HEK293 (cell line): Measurements from ENCODE around the gene SEC22C.

Source experiments
- CTCF ChIA-PET: fragments of 350-600 bp; formaldehyde crosslinking; extraction: SDS; loops from one replicate; lab custom pipeline; 2021; ENCODE audit warnings: antibody characterized with exemption; lab: Yijun Ruan, JAX
- POLR2A ChIA-PET: fragments of 300-600 bp; formaldehyde crosslinking; extraction: SDS; loops from one replicate; lab custom pipeline; 2020; ENCODE audit warnings: antibody characterized with exemption, inconsistent platforms; lab: Yijun Ruan, JAX
- H3K27ac ChIP-seq: fragments of 200-500 bp; sonication (Bioruptor generic); 2 replicates; pipeline ENCODE4 v1.5.1; 2014; ENCODE audit warnings: low read depth, low read length, control low read depth, inconsistent platforms; ENCODE audit errors: extremely low read depth
- H3K36me3 ChIP-seq, 2 experiments: fragments of 200-500 bp in 1 of 2; sonication (Bioruptor generic) in 1 of 2; 1 replicate in 1 of 2; 2 replicates in 1 of 2; pipeline ENCODE4 v1.5.1; 2014 to 2017; ENCODE audit warnings: inconsistent platforms in 2 of 2, low read length in 2 of 2; ENCODE audit not compliant: control insufficient read depth in 2 of 2, insufficient read depth in 1 of 2
- H3K4me1 ChIP-seq: fragments of 200-500 bp; sonication (Bioruptor generic); 2 replicates; pipeline ENCODE4 v1.5.1; 2014; ENCODE audit warnings: mild to moderate bottlenecking, low read length, inconsistent platforms; ENCODE audit not compliant: control insufficient read depth, insufficient read depth
- H3K4me3 ChIP-seq: 2 replicates; pipeline ENCODE4 v1.5.1; 2011; ENCODE audit warnings: low read depth, mild to moderate bottlenecking, control low read depth, low read length, moderate library complexity
- H3K9me3 ChIP-seq: fragments of 200-500 bp; sonication (Bioruptor generic); 2 replicates; pipeline ENCODE4 v1.5.1; 2014; ENCODE audit warnings: low read depth, low read length, inconsistent platforms; ENCODE audit not compliant: control insufficient read depth, insufficient read depth
- EGR2 ChIP-seq: fragments of 450-650 bp; formaldehyde crosslinking; IDR thresholded peaks from 2 replicates; pipeline ENCODE4 v1.5.1; 2016; ENCODE audit warnings: low read depth, missing biosample characterization, missing genetic modification characterization
- GLIS1 ChIP-seq: fragments of 450-650 bp; formaldehyde crosslinking; IDR thresholded peaks from 2 replicates; pipeline ENCODE4 v1.5.1; 2016; ENCODE audit warnings: missing biosample characterization, missing genetic modification characterization
- HIC1 ChIP-seq: fragments of 450-650 bp; formaldehyde crosslinking; IDR thresholded peaks from 2 replicates; pipeline ENCODE4 v1.5.1; 2016; ENCODE audit warnings: missing biosample characterization, missing genetic modification characterization
- KLF7 ChIP-seq: fragments of 450-650 bp; formaldehyde crosslinking; IDR thresholded peaks from 2 replicates; pipeline ENCODE4 v1.5.1; 2016; ENCODE audit warnings: missing biosample characterization, missing genetic modification characterization, borderline replicate concordance
- KLF9 ChIP-seq: fragments of 450-650 bp; formaldehyde crosslinking; IDR thresholded peaks from 2 replicates; pipeline ENCODE4 v1.5.1; 2016; ENCODE audit warnings: missing biosample characterization, missing genetic modification characterization, low read depth
- MEIS1 ChIP-seq: sonication (generic); formaldehyde crosslinking; IDR thresholded peaks from 2 replicates; pipeline ENCODE4 v1.8.1; 2022; ENCODE audit warnings: missing genetic modification reagents, mild to moderate bottlenecking, borderline replicate concordance
- SCRT2 ChIP-seq: fragments of 450-650 bp; formaldehyde crosslinking; IDR thresholded peaks from 2 replicates; pipeline ENCODE4 v1.5.1; 2016; ENCODE audit warnings: missing biosample characterization, missing genetic modification characterization
- SP7 ChIP-seq: fragments of 450-650 bp; formaldehyde crosslinking; IDR thresholded peaks from 2 replicates; pipeline ENCODE4 v1.5.1; 2016; ENCODE audit warnings: missing biosample characterization, missing genetic modification characterization
- ZBTB10 ChIP-seq: fragments of 450-650 bp; formaldehyde crosslinking; IDR thresholded peaks from 2 replicates; pipeline ENCODE4 v1.5.1; 2016; ENCODE audit warnings: missing biosample characterization, missing genetic modification characterization
- ZBTB20 ChIP-seq: fragments of 450-650 bp; formaldehyde crosslinking; IDR thresholded peaks from 2 replicates; pipeline ENCODE4 v1.5.1; 2016; ENCODE audit warnings: missing biosample characterization, missing genetic modification characterization
- ZBTB8A ChIP-seq: fragments of 450-650 bp; formaldehyde crosslinking; IDR thresholded peaks from 2 replicates; pipeline ENCODE4 v1.5.1; 2016; ENCODE audit warnings: missing biosample characterization, missing genetic modification characterization
- ZFHX2 ChIP-seq: fragments of 450-650 bp; formaldehyde crosslinking; conservative IDR thresholded peaks from 2 replicates; pipeline ENCODE4 v1.5.1; 2016; ENCODE audit warnings: missing biosample characterization, missing genetic modification characterization
- ZIC2 ChIP-seq: fragments of 450-650 bp; formaldehyde crosslinking; IDR thresholded peaks from 2 replicates; pipeline ENCODE4 v1.5.1; 2016; ENCODE audit warnings: missing biosample characterization, missing genetic modification characterization
- ZNF138 ChIP-seq: fragments of 450-650 bp; formaldehyde crosslinking; IDR thresholded peaks from 2 replicates; pipeline ENCODE4 v1.5.1; 2016; ENCODE audit warnings: missing biosample characterization, missing genetic modification characterization, borderline replicate concordance
- ZNF155 ChIP-seq: fragments of 450-650 bp; formaldehyde crosslinking; IDR thresholded peaks from 2 replicates; pipeline ENCODE4 v1.5.1; 2016; ENCODE audit warnings: missing biosample characterization, missing genetic modification characterization
- ZNF169 ChIP-seq: fragments of 450-650 bp; formaldehyde crosslinking; IDR thresholded peaks from 2 replicates; pipeline ENCODE4 v1.5.1; 2016; ENCODE audit warnings: missing biosample characterization, missing genetic modification characterization
- ZNF2 ChIP-seq: fragments of 450-650 bp; formaldehyde crosslinking; IDR thresholded peaks from 2 replicates; pipeline ENCODE4 v1.5.1; 2016; ENCODE audit warnings: missing biosample characterization, missing genetic modification characterization
- ZNF416 ChIP-seq: fragments of 450-650 bp; formaldehyde crosslinking; IDR thresholded peaks from 2 replicates; pipeline ENCODE4 v1.5.1; 2016; ENCODE audit warnings: missing biosample characterization, missing genetic modification characterization
- ZNF514 ChIP-seq: fragments of 450-650 bp; formaldehyde crosslinking; IDR thresholded peaks from 2 replicates; pipeline ENCODE4 v1.5.1; 2016; ENCODE audit warnings: missing biosample characterization, missing genetic modification characterization
- ZNF629 ChIP-seq: fragments of 450-650 bp; formaldehyde crosslinking; IDR thresholded peaks from 2 replicates; pipeline ENCODE4 v1.5.1; 2017; ENCODE audit warnings: missing biosample characterization, missing genetic modification characterization
- ZNF777 ChIP-seq: fragments of 450-650 bp; formaldehyde crosslinking; IDR thresholded peaks from 2 replicates; pipeline ENCODE4 v1.5.1; 2017; ENCODE audit warnings: missing biosample characterization, missing genetic modification characterization, borderline replicate concordance
- ZNF791 ChIP-seq: fragments of 450-650 bp; formaldehyde crosslinking; IDR thresholded peaks from 2 replicates; pipeline ENCODE4 v1.5.1; 2016; ENCODE audit warnings: missing biosample characterization, missing genetic modification characterization
- ZNF837 ChIP-seq: fragments of 450-650 bp; formaldehyde crosslinking; IDR thresholded peaks from 2 replicates; pipeline ENCODE4 v1.5.1; 2016; ENCODE audit warnings: missing biosample characterization, missing genetic modification characterization
- TF ChIP-seq, protein P1 (sequence below): IDR thresholded peaks from 2 replicates; pipeline ENCODE4 v1.6.1; 2011; ENCODE audit warnings: mild to moderate bottlenecking, low read depth, low read length, borderline replicate concordance
- TF ChIP-seq, protein P2 (sequence below): fragments of 450-650 bp; formaldehyde crosslinking; IDR thresholded peaks from 2 replicates; pipeline ENCODE4 v1.5.1; 2016; ENCODE audit warnings: missing biosample characterization, missing genetic modification characterization
- TF ChIP-seq, protein P3 (sequence below): fragments of 450-650 bp; formaldehyde crosslinking; IDR thresholded peaks from 2 replicates; pipeline ENCODE4 v1.5.1; 2017; ENCODE audit warnings: missing biosample characterization, mild to moderate bottlenecking, missing genetic modification characterization, moderate library complexity

SEC22C gene

GRCh38 chr3:42581709-42582473 lies at the start of gene SEC22C:
TSS of gene SEC22C (minus strand) at chr3:42581967. CDS start at chr3:42569046, 12,921 bp downstream.
- peak within 1 kb of the TSS; percentile 86 for H3K4me3 ChIP-seq
- POLR2A ChIA-PET, result interaction anchor here (0.6 to 3.7 kb wide), 6 partner anchors 9 to 85 kb away, joined by 3 to 38 read pairs (median 4); partner anchors contain the start of genes NKTR, SS18L2 and ZBTB47
- no peaks in the 10 kb centered on the region for H3K9me3 ChIP-seq
- CTCF ChIA-PET, result interaction anchor here (0.6 to 1.6 kb wide), 5 partner anchors 10 to 198 kb away, joined by 3 to 8 read pairs (median 4); no protein-coding TSS in a partner anchor
- peaks cover 0 to 21% of the 10 kb centered on the region in 2 experiments; a peak in 2 of 3 replicates for H3K36me3 ChIP-seq
- H3K27ac ChIP-seq, result peak within 1 kb of the TSS; percentile 62
- H3K4me1 ChIP-seq, result 0 out of 2 replicates have a peak, but pooled peaks cover 2% of the 10 kb centered on the region
- peak; percentile 48 for TF ChIP-seq ZIC2 (tag by site-specific recombination)
- no peak for TF ChIP-seq ZNF791 (tag by site-specific recombination)
- no peak; the same call in 1 of the 2 replicates for TF ChIP-seq ZBTB10 (tag by site-specific recombination)
- TF ChIP-seq ZBTB8A (tag by site-specific recombination), result peak; percentile 75
- no peak for TF ChIP-seq ZNF514
- no peak for TF ChIP-seq ZNF138 (tag by site-specific recombination)
- peak; percentile 59 for TF ChIP-seq ZBTB20
- TF ChIP-seq EGR2 (tag by site-specific recombination), result peak; percentile 88
- no peak for TF ChIP-seq ZNF416 (tag by site-specific recombination)
- TF ChIP-seq GLIS1, result peak; percentile 65
- TF ChIP-seq, protein P1, sequence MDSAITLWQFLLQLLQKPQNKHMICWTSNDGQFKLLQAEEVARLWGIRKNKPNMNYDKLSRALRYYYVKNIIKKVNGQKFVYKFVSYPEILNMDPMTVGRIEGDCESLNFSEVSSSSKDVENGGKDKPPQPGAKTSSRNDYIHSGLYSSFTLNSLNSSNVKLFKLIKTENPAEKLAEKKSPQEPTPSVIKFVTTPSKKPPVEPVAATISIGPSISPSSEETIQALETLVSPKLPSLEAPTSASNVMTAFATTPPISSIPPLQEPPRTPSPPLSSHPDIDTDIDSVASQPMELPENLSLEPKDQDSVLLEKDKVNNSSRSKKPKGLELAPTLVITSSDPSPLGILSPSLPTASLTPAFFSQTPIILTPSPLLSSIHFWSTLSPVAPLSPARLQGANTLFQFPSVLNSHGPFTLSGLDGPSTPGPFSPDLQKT, result no peak
- TF ChIP-seq ZNF629 (tag by site-specific recombination), result peak; percentile 81
- TF ChIP-seq ZNF837 (tag by site-specific recombination), result no peak
- TF ChIP-seq, protein P2, sequence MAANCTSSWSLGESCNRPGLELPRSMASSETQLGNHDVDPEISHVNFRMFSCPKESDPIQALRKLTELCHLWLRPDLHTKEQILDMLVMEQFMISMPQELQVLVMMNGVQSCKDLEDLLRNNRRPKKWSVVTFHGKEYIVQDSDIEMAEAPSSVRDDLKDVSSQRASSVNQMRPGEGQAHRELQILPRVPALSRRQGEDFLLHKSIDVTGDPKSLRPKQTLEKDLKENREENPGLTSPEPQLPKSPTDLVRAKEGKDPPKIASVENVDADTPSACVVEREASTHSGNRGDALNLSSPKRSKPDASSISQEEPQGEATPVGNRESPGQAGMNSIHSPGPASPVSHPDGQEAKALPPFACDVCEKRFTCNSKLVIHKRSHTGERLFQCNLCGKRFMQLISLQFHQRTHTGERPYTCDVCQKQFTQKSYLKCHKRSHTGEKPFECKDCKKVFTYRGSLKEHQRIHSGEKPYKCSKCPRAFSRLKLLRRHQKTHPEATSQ (tag by site-specific recombination), result 0 out of 2 replicates have a peak, but pooled peaks have one; percentile 17
- TF ChIP-seq ZNF155 (tag by site-specific recombination), result no peak
- peak; percentile 70 for TF ChIP-seq KLF9 (tag by site-specific recombination)
- peak; percentile 71 for TF ChIP-seq SP7 (tag by site-specific recombination)
- peak; percentile 49 for TF ChIP-seq KLF7 (tag by site-specific recombination)
- 0 out of 2 replicates have a peak, but pooled peaks have one; percentile 43 for TF ChIP-seq HIC1 (tag by site-specific recombination)
- TF ChIP-seq MEIS1 (CRISPR knock-in tag), result no peak
- TF ChIP-seq, protein P3, sequence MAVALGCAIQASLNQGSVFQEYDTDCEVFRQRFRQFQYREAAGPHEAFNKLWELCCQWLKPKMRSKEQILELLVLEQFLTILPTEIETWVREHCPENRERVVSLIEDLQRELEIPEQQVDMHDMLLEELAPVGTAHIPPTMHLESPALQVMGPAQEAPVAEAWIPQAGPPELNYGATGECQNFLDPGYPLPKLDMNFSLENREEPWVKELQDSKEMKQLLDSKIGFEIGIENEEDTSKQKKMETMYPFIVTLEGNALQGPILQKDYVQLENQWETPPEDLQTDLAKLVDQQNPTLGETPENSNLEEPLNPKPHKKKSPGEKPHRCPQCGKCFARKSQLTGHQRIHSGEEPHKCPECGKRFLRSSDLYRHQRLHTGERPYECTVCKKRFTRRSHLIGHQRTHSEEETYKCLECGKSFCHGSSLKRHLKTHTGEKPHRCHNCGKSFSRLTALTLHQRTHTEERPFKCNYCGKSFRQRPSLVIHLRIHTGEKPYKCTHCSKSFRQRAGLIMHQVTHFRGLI (tag by site-specific recombination), result peak; percentile 69; the same call in 1 of the 2 replicates
- TF ChIP-seq ZNF2 (tag by site-specific recombination), result 0 out of 2 replicates have a peak, but pooled peaks have one; percentile 48
- peak; percentile 81 for TF ChIP-seq ZFHX2
- TF ChIP-seq SCRT2 (tag by site-specific recombination), result no peak
- TF ChIP-seq ZNF169 (tag by site-specific recombination), result no peak
- TF ChIP-seq ZNF777 (tag by site-specific recombination), result no peak
